GM12873 (cell line): ENCODE data around the gene ABHD16B.

Experiments used
- TF ChIP-seq, protein P1 (sequence below): IDR thresholded peaks from 2 replicates; pipeline ENCODE4 v1.5.1; 2012; ENCODE audit warnings: low read depth, mild to moderate bottlenecking, moderate library complexity, low read length, control low read depth; ENCODE audit not compliant: insufficient read depth; ENCODE audit errors: missing control alignments

Gene ABHD16B

GRCh38 chr20:63836458-63837344 is 24.6 kb upstream of the ABHD16B start:
- TF ChIP-seq, protein P1, sequence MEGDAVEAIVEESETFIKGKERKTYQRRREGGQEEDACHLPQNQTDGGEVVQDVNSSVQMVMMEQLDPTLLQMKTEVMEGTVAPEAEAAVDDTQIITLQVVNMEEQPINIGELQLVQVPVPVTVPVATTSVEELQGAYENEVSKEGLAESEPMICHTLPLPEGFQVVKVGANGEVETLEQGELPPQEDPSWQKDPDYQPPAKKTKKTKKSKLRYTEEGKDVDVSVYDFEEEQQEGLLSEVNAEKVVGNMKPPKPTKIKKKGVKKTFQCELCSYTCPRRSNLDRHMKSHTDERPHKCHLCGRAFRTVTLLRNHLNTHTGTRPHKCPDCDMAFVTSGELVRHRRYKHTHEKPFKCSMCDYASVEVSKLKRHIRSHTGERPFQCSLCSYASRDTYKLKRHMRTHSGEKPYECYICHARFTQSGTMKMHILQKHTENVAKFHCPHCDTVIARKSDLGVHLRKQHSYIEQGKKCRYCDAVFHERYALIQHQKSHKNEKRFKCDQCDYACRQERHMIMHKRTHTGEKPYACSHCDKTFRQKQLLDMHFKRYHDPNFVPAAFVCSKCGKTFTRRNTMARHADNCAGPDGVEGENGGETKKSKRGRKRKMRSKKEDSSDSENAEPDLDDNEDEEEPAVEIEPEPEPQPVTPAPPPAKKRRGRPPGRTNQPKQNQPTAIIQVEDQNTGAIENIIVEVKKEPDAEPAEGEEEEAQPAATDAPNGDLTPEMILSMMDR = no peak

DNA sequence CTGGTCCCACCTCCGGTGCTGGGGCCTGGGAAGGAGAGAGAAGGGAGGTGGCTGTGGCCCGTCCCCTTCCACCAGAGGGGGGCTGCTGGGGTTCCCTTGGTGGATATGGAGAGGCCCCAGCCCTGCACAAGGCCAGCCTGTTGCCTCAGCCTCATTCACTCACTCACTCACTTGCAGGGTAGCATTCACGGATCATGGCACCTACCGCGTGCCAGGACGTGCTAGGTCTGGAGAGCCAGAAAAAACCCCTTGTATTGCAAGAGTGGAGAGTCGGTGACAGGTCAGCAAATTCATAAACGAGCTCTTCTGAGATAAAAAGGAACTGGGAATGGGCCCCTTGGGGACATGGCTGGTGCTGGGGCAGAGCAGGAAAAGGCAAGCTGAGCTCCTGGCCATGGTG is 23.8 kb upstream of the ABHD16B start:
- TF ChIP-seq, protein P1 = no peak

DNA sequence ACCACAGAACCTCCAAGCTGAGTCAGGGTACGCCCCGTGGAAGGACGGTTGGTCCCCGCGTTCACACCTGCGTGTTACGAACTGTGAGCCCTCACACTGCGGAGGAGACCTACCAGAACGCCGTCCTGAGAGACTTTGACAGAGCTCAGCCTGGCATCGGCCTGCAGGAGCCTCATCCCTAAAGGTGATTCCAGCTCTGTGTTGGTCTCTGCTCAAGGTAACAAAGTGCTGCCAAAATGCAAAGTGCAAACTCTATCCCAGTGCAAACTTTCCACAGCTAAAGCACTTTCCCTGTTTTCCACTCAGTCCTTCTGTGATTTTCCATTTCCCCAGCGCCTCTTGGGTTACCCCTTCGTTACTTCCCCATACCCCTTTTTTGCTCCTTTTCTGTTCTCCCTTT is 21.7 kb upstream of the ABHD16B start:
- TF ChIP-seq, protein P1 = no peak

DNA sequence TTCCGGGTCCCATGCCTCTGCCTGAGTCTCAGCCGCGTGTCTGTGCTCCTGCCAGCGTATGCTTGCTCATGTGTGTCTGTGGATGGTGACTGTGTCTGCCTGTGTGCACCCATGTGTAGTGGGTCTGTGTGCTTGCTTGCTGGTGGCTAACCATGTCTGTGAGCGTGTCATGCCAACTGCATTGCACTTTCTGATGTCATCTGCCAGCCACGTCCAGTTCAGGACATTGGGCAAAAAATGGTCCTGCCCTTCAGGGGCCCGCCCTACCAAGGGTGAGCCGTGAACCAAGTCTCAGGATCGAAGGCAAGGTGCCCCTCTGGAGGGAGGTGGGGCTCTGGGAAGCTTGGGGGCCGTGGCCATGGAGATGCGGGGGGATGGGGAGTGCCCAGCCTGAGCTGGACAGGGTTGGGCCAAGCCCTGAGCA is 20.9 kb upstream of the ABHD16B start:
- TF ChIP-seq, protein P1 = no peak

DNA sequence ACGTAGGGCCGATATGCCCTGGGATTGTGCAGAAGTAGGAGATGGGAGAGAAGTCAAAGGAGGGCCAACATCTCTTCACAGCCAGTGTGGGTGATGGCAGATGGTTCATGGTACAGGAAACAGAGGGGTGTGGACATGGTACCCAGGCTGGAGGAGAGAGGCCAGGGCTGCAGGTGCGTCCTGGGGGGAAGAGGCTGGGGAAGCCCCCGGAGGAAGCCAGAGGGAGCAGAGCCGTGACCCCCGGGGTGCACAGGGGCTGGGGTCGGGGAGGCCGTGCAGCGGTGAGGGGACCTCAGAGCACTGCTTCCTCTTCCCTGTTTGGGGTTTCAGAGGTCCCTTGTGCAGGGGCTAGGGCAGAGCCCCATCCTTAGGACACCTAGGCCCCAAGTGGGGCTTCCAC is 19.0 kb upstream of the ABHD16B start:
- TF ChIP-seq, protein P1 = no peak

- TF ChIP-seq, protein P1 = no peak
Observed at GRCh38 chr20:63843222-63843621, 18.1 kb upstream of the ABHD16B start.

- TF ChIP-seq, protein P1 = no peak
Observed at GRCh38 chr20:63843778-63844177, 17.5 kb upstream of the ABHD16B start.
